Ramos (cell line): ENCODE results near the gene CSNK1A1L.

Source experiments
- in situ Hi-C: fragments of 300-500 bp; cut with MboI; formaldehyde crosslinking; loops from one replicate; pipeline ENCODE4 v1.14.3; 2022; ENCODE audit warnings: low sequenced_read_pairs; ENCODE audit not compliant: unreplicated experiment

The CSNK1A1L gene

GRCh38 chr13:37105251-37105714 is at the start of gene CSNK1A1L:
Gene CSNK1A1L (minus strand): TSS chr13:37105664. CDS start chr13:37105256, 408 bp downstream.
- in situ Hi-C loops, result no loop called here

GRCh38 chr13:37149380-37149779 is 43.9 kb upstream of the CSNK1A1L start:
- in situ Hi-C loops, result no loop called here

- in situ Hi-C loops, result no loop called here
Measured at GRCh38 chr13:37148501-37148900, 43.0 kb upstream of the CSNK1A1L start.

GRCh38 chr13:37144661-37145060 is 39.2 kb upstream of the CSNK1A1L start:
- in situ Hi-C loops, result no loop called here

- in situ Hi-C loops, result no loop called here
Measured at GRCh38 chr13:37143911-37144310, 38.4 kb upstream of the CSNK1A1L start.

GRCh38 chr13:37142877-37143276 is 37.4 kb upstream of the CSNK1A1L start:
- in situ Hi-C loops, result no loop called here

- in situ Hi-C loops, result no loop called here
Measured at GRCh38 chr13:37141011-37141410, 35.5 kb upstream of the CSNK1A1L start.

- in situ Hi-C loops, result no loop called here
Measured at GRCh38 chr13:37139356-37139755, 33.9 kb upstream of the CSNK1A1L start.

GRCh38 chr13:37138926-37139325 is 33.5 kb upstream of the CSNK1A1L start:
- in situ Hi-C loops, result no loop called here

GRCh38 chr13:37138169-37138568 is 32.7 kb upstream of the CSNK1A1L start:
- in situ Hi-C loops, result no loop called here

GRCh38 chr13:37136633-37137032 is 31.2 kb upstream of the CSNK1A1L start:
- in situ Hi-C loops, result no loop called here

GRCh38 chr13:37136187-37136586 is 30.7 kb upstream of the CSNK1A1L start:
- in situ Hi-C loops, result no loop called here

- in situ Hi-C loops, result no loop called here
Measured at GRCh38 chr13:37134411-37135041, 29.1 kb upstream of the CSNK1A1L start.

- in situ Hi-C loops, result no loop called here
Measured at GRCh38 chr13:37132211-37132610, 26.7 kb upstream of the CSNK1A1L start.

- in situ Hi-C loops, result no loop called here
Measured at GRCh38 chr13:37131092-37131491, 25.6 kb upstream of the CSNK1A1L start.

GRCh38 chr13:37129866-37130265 is 24.4 kb upstream of the CSNK1A1L start:
- in situ Hi-C loops, result no loop called here

GRCh38 chr13:37127691-37128241 is 22.3 kb upstream of the CSNK1A1L start:
- in situ Hi-C loops, result no loop called here

GRCh38 chr13:37123337-37123736 is 17.9 kb upstream of the CSNK1A1L start:
- in situ Hi-C loops, result no loop called here

- in situ Hi-C loops, result no loop called here
Measured at GRCh38 chr13:37118016-37118415, 12.6 kb upstream of the CSNK1A1L start.

GRCh38 chr13:37114250-37114649 is 8.8 kb upstream of the CSNK1A1L start:
- in situ Hi-C loops, result no loop called here

- in situ Hi-C loops, result no loop called here
Measured at GRCh38 chr13:37113534-37113933, 8.1 kb upstream of the CSNK1A1L start.

- in situ Hi-C loops, result no loop called here
Measured at GRCh38 chr13:37109051-37109678, 3.7 kb upstream of the CSNK1A1L start.
